H9 (cell line): Measurements from ENCODE around the gene VEZF1. TPM values are rescaled to one million over a fixed set of nuclear protein-coding genes. Genes with fewer than 3 reads are reported as not detected.

Experiments used
- DNase-seq: peaks from one replicate; pipeline ENCODE4 v3.0.0-alpha.2; 2017
- H2AFZ ChIP-seq: one replicate; pipeline ENCODE4 v1.6.1; 2013; ENCODE audit warnings: mild to moderate bottlenecking, low read length, control low read depth, moderate library complexity
- H2AK5ac ChIP-seq: 2 replicates; pipeline ENCODE4 v1.6.1; 2013; ENCODE audit warnings: low read length, control low read depth, mixed read lengths; ENCODE audit not compliant: insufficient read length
- H2BK120ac ChIP-seq: one replicate; pipeline ENCODE4 v1.6.1; 2013; ENCODE audit warnings: low read depth, mild to moderate bottlenecking, low read length, control low read depth, inconsistent platforms; ENCODE audit not compliant: poor library complexity, severe bottlenecking
- H2BK12ac ChIP-seq: 2 replicates; pipeline ENCODE4 v1.6.1; 2013; ENCODE audit warnings: low read length, control low read depth, mixed read lengths, low read depth; ENCODE audit not compliant: insufficient read length
- H2BK15ac ChIP-seq: 2 replicates; pipeline ENCODE4 v1.6.1; 2013; ENCODE audit warnings: low read depth, low read length, control low read depth
- H2BK20ac ChIP-seq: one replicate; pipeline ENCODE4 v1.6.1; 2013; ENCODE audit warnings: low read depth, mild to moderate bottlenecking, low read length, control low read depth, inconsistent platforms; ENCODE audit not compliant: poor library complexity, severe bottlenecking
- H2BK5ac ChIP-seq: 2 replicates; pipeline ENCODE4 v1.6.1; 2013; ENCODE audit warnings: low read length, control low read depth, mixed read lengths; ENCODE audit not compliant: insufficient read length
- H3K14ac ChIP-seq: 2 replicates; pipeline ENCODE4 v1.6.1; 2013; ENCODE audit warnings: low read length, control low read depth; ENCODE audit not compliant: insufficient read depth
- H3K18ac ChIP-seq: 2 replicates; pipeline ENCODE4 v1.6.1; 2013; ENCODE audit warnings: low read depth, mild to moderate bottlenecking, mixed read lengths, low read length, control low read depth; ENCODE audit not compliant: insufficient read length
- H3K23ac ChIP-seq: 2 replicates; pipeline ENCODE4 v1.6.1; 2013; ENCODE audit warnings: low read length, control low read depth, mixed read lengths, low read depth; ENCODE audit not compliant: insufficient read length
- H3K23me2 ChIP-seq: 2 replicates; pipeline ENCODE4 v1.6.1; 2013; ENCODE audit warnings: low read depth, mild to moderate bottlenecking, mixed read lengths, low read length, control low read depth; ENCODE audit not compliant: insufficient read length, poor library complexity, severe bottlenecking
- H3K27ac ChIP-seq: 2 replicates; pipeline ENCODE4 v1.5.1; 2013; ENCODE audit warnings: low read length, control low read depth, mixed read lengths, low read depth; ENCODE audit not compliant: insufficient read length
- H3K27me3 ChIP-seq: 2 replicates; pipeline ENCODE4 v1.6.1; 2013; ENCODE audit warnings: low read length, control low read depth, inconsistent platforms; ENCODE audit not compliant: insufficient read depth
- H3K4ac ChIP-seq: 2 replicates; pipeline ENCODE4 v1.6.1; 2013; ENCODE audit warnings: low read depth, mild to moderate bottlenecking, control low read depth, inconsistent platforms, low read length, moderate library complexity
- H3K4me1 ChIP-seq: 2 replicates; pipeline ENCODE4 v1.6.1; 2013; ENCODE audit warnings: low read length, control low read depth, inconsistent platforms; ENCODE audit not compliant: insufficient read depth
- H3K4me2 ChIP-seq: 2 replicates; pipeline ENCODE4 v1.6.1; 2013; ENCODE audit warnings: low read length, control low read depth, mixed read lengths; ENCODE audit not compliant: insufficient read length, insufficient read depth
- H3K56ac ChIP-seq: 2 replicates; pipeline ENCODE4 v1.6.1; 2013; ENCODE audit warnings: low read depth, mild to moderate bottlenecking, mixed read lengths, low read length, control low read depth; ENCODE audit not compliant: insufficient read length
- H3K79me1 ChIP-seq: 2 replicates; pipeline ENCODE4 v1.6.1; 2013; ENCODE audit warnings: low read depth, mild to moderate bottlenecking, moderate library complexity, low read length, control low read depth, inconsistent platforms; ENCODE audit not compliant: insufficient read depth, poor library complexity, severe bottlenecking
- H3K79me2 ChIP-seq: 2 replicates; pipeline ENCODE4 v1.6.1; 2013; ENCODE audit warnings: low read length, control low read depth, inconsistent platforms; ENCODE audit not compliant: insufficient read depth
- H3K9ac ChIP-seq: 2 replicates; pipeline ENCODE4 v1.6.1; 2013; ENCODE audit warnings: low read length, control low read depth, mixed read lengths; ENCODE audit not compliant: insufficient read length; ENCODE audit errors: extremely low read depth
- H3K9me3 ChIP-seq: one replicate; pipeline ENCODE4 v1.6.1; 2013; ENCODE audit warnings: low read depth, low read length, inconsistent platforms; ENCODE audit not compliant: control insufficient read depth
- H3T11ph ChIP-seq: one replicate; pipeline ENCODE4 v1.6.1; 2013; ENCODE audit warnings: mild to moderate bottlenecking, low read length, control low read depth, inconsistent platforms
- H4K20me1 ChIP-seq: one replicate; pipeline ENCODE4 v1.6.1; 2013; ENCODE audit not compliant: control insufficient read depth, insufficient read length, insufficient read depth
- H4K5ac ChIP-seq: 2 replicates; pipeline ENCODE4 v1.6.1; 2013; ENCODE audit warnings: low read depth, mild to moderate bottlenecking, mixed read lengths, low read length, control low read depth; ENCODE audit not compliant: insufficient read length
- H4K8ac ChIP-seq: replicated peaks from 2 replicates; pipeline ENCODE4 v1.6.1; 2013; ENCODE audit warnings: low read length, control low read depth, mixed read lengths, low read depth; ENCODE audit not compliant: insufficient read length
- H4K91ac ChIP-seq: 2 replicates; pipeline ENCODE4 v1.6.1; 2013; ENCODE audit warnings: low read depth, mild to moderate bottlenecking, moderate library complexity, mixed read lengths, low read length, control low read depth; ENCODE audit not compliant: insufficient read length
- H3K27ac Mint-ChIP-seq, 3 experiments: 2 replicates in 2 of 3; 3 replicates in 1 of 3; pipeline ENCODE4 v1.8.0; 2020 to 2021; ENCODE audit warnings: mixed read lengths in 3 of 3, mild to moderate bottlenecking in 1 of 3, moderate library complexity in 1 of 3
- H3K27me3 Mint-ChIP-seq: 2 replicates; pipeline ENCODE4 v1.8.0; 2021; ENCODE audit warnings: low read depth, mild to moderate bottlenecking, moderate library complexity, mixed read lengths
- H3K36me3 Mint-ChIP-seq, 3 experiments: 2 replicates in 2 of 3; 3 replicates in 1 of 3; pipeline ENCODE4 v1.8.0; 2020 to 2021; ENCODE audit warnings: low read depth in 3 of 3, mixed read lengths in 3 of 3; ENCODE audit not compliant: insufficient read depth in 1 of 3
- H3K4me1 Mint-ChIP-seq, 2 experiments: 2 replicates each; pipeline ENCODE4 v1.8.0; 2020; ENCODE audit warnings: mixed read lengths in 2 of 2
- H3K4me3 Mint-ChIP-seq, 2 experiments: 2 replicates in 1 of 2; 3 replicates in 1 of 2; pipeline ENCODE4 v1.8.0; 2020 to 2021; ENCODE audit warnings: mild to moderate bottlenecking in 2 of 2, mixed read lengths in 2 of 2, moderate library complexity in 1 of 2
- H3K9me3 Mint-ChIP-seq, 2 experiments: 2 replicates in 1 of 2; 3 replicates in 1 of 2; pipeline ENCODE4 v1.8.0; 2020; ENCODE audit warnings: mild to moderate bottlenecking in 2 of 2, mixed read lengths in 2 of 2, moderate library complexity in 1 of 2
- WGBS: extraction: QIAGEN DNeasy Blood & Tissue Kit; methylation state at CpG from one replicate; pipeline ENCODE4 v1.1.7; 2013; ENCODE audit warnings: missing lambda C conversion rate, low lambda C conversion rate, mixed read lengths; ENCODE audit not compliant: insufficient read length; ENCODE audit errors: extremely low coverage; 5-methylcytosine and 5-hydroxymethylcytosine counted together
- total RNA-seq: library from RNA; stranded (reverse); gene quantifications from 2 replicates; pipeline ENCODE4 v1.2.1, GENCODE V29; 2021
- TF ChIP-seq, protein P1 (sequence below): fragments of 200-600 bp; sonication (generic); conservative IDR thresholded peaks from 3 replicates; pipeline ENCODE4 v1.8.0; 2021; ENCODE audit warnings: antibody characterized with exemption, mild to moderate bottlenecking

VEZF1 gene
- total RNA-seq, 1 experiment from 2014 or later, result 58.1 TPM

DNA sequence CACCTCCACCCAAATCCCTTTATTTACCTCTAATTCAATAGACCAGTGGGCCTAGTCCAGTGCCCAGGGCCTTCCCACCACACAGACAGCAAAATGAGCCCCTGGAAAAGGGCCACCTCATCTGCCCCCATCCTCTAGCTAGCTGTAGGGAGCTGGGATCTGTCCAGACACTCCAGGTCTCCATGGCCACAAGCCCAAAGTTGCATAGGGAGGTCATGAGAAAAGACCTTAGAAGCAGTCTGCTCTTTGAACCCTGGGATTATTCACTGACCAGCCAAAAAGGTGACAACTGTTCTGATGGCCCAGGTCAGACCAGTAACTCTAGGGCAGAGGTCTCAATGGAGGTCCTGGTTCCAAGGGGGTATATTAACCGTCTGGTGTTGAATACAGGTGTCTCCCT lies 34.8 kb downstream of the VEZF1 start:
- Histone ChIP-seq H3K27ac (no peak overlapping the region), H4K5ac (no peak overlapping the region), H3K4me2 (no peak overlapping the region), H3K56ac (no peak overlapping the region), H3K9me3 (no peaks in the 10 kb centered on the region), H3K23me2 (peaks cover 22% of the 10 kb centered on the region), H2BK20ac (no peak overlapping the region), H2AFZ (no peak overlapping the region), H3K27me3 (peaks cover 6% of the 10 kb centered on the region), H3K4me1 (peaks cover 5% of the 10 kb centered on the region; the same call in 1 of the 2 replicates), H3K79me2 (no peaks in the 10 kb centered on the region), H2BK12ac (no peak overlapping the region), H3K79me1 (no peaks in the 10 kb centered on the region), H2BK5ac (no peak overlapping the region), H3T11ph (no peak overlapping the region), H4K8ac (no peak overlapping the region), H2BK15ac (no peak overlapping the region), H2BK120ac (no peak overlapping the region), H3K9ac (no peak overlapping the region), H3K14ac (no peak overlapping the region), H4K91ac (no peak overlapping the region), H4K20me1 (no peaks in the 10 kb centered on the region), H3K23ac (no peak overlapping the region), H3K4ac (no peak overlapping the region), H2AK5ac (no peak overlapping the region), H3K18ac (no peak overlapping the region)
- Mint-ChIP-seq H3K27me3 (peaks cover 44% of the 10 kb centered on the region), H3K36me3 (0 out of 7 replicates have a peak, but pooled peaks cover 0 to 3% (median 0%) of the 10 kb centered on the region in 3 experiments), H3K4me1 (peaks cover 60 to 61% of the 10 kb centered on the region in 2 experiments), H3K27ac (no peak overlapping the region), H3K9me3 (peaks cover 0 to 2% of the 10 kb centered on the region in 2 experiments; a peak in 1 of 5 replicates), H3K4me3 (no peak overlapping the region)
- WGBS, result no CpG with 5 or more reads among the region's 1 CpG
- DNase-seq, result no peak
- TF ChIP-seq, protein P1, sequence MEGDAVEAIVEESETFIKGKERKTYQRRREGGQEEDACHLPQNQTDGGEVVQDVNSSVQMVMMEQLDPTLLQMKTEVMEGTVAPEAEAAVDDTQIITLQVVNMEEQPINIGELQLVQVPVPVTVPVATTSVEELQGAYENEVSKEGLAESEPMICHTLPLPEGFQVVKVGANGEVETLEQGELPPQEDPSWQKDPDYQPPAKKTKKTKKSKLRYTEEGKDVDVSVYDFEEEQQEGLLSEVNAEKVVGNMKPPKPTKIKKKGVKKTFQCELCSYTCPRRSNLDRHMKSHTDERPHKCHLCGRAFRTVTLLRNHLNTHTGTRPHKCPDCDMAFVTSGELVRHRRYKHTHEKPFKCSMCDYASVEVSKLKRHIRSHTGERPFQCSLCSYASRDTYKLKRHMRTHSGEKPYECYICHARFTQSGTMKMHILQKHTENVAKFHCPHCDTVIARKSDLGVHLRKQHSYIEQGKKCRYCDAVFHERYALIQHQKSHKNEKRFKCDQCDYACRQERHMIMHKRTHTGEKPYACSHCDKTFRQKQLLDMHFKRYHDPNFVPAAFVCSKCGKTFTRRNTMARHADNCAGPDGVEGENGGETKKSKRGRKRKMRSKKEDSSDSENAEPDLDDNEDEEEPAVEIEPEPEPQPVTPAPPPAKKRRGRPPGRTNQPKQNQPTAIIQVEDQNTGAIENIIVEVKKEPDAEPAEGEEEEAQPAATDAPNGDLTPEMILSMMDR, result no peak
